Ovary (tissue), 3 donors: ENCODE measurements around the gene HDHD3.

Experiments used
- CTCF ChIP-seq, 3 donors: fragments of 450-650 bp in 2 of 3; fragments of 200-600 bp in 1 of 3; IDR thresholded peaks; one replicate each; pipeline versions ENCODE4 v1.5.1 to v1.8.0; 2016 to 2022; ENCODE audit warnings: antibody characterized with exemption in 3 of 3, mild to moderate bottlenecking in 1 of 3
- EP300 ChIP-seq: sonication (generic); formaldehyde crosslinking; IDR thresholded peaks from one replicate; pipeline ENCODE4 v1.6.1; 2017; ENCODE audit warnings: antibody characterized with exemption
- POLR2A ChIP-seq: fragments of 450-650 bp; IDR thresholded peaks from one replicate; pipeline ENCODE4 v1.6.1; 2017; ENCODE audit warnings: antibody characterized with exemption, mild to moderate bottlenecking, moderate library complexity
- donor health status: DM: no; HTN: no; CAD: no.

- TF ChIP-seq CTCF (IDR thresholded peaks at IDR 0.05) (no peak), EP300 (no peak), POLR2A (no peak)
Measured at GRCh38 chr9:113345671-113346070, 31.1 kb downstream of the HDHD3 start.
